Activated CD8-positive, alpha-beta T cell treated with anti-CD3 and anti-CD28 coated beads, Interleukin-2, amount 10 ng/mL, durations not matched to agents 7 days and 5 days (primary cell): ENCODE measurements around the gene HSPA12A. TPM values are rescaled to one million over a fixed set of nuclear protein-coding genes. Genes with fewer than 3 reads are reported as not detected.

Experiments used
- ATAC-seq: fragments of 150-1000 bp; cut with Tn5 transposase; one replicate; pipeline ENCODE4 v1.10.0; 2021; ENCODE audit warnings: moderate library complexity
- CTCF ChIA-PET: fragments of 350-600 bp; sonication (Branson Sonifier 250); formaldehyde crosslinking; loops from one replicate; lab custom pipeline; 2021; ENCODE audit warnings: antibody characterized with exemption; lab: Charles Lee
- POLR2A ChIA-PET: fragments of 350-600 bp; sonication (Branson Sonifier 250); formaldehyde crosslinking; loops from one replicate; lab custom pipeline; 2021; ENCODE audit warnings: antibody characterized with exemption; lab: Charles Lee
- DNase-seq: peaks from one replicate; pipeline ENCODE4 v3.0.0-alpha.2; 2020
- H3K27ac Mint-ChIP-seq: one replicate; pipeline ENCODE4 v1.8.0; 2021; ENCODE audit warnings: mild to moderate bottlenecking, mixed read lengths
- H3K27me3 Mint-ChIP-seq: one replicate; pipeline ENCODE4 v1.8.0; 2021; ENCODE audit warnings: low read depth, mixed read lengths
- H3K36me3 Mint-ChIP-seq: one replicate; pipeline ENCODE4 v1.8.0; 2021; ENCODE audit warnings: low read depth, mixed read lengths
- H3K4me1 Mint-ChIP-seq: one replicate; pipeline ENCODE4 v1.8.0; 2021; ENCODE audit warnings: low read depth, mixed read lengths
- H3K4me3 Mint-ChIP-seq: one replicate; pipeline ENCODE4 v1.8.0; 2021; ENCODE audit warnings: mild to moderate bottlenecking, mixed read lengths
- H3K9me3 Mint-ChIP-seq: one replicate; pipeline ENCODE4 v1.8.0; 2022; ENCODE audit warnings: mixed read lengths; ENCODE audit not compliant: insufficient read depth
- total RNA-seq, 2 experiments: library from RNA; stranded (reverse); gene quantifications; one replicate each; pipeline ENCODE4 v1.2.3, GENCODE V29; 2021

The HSPA12A gene
- total RNA-seq, 2 experiments from 2014 or later = not detected

DNA sequence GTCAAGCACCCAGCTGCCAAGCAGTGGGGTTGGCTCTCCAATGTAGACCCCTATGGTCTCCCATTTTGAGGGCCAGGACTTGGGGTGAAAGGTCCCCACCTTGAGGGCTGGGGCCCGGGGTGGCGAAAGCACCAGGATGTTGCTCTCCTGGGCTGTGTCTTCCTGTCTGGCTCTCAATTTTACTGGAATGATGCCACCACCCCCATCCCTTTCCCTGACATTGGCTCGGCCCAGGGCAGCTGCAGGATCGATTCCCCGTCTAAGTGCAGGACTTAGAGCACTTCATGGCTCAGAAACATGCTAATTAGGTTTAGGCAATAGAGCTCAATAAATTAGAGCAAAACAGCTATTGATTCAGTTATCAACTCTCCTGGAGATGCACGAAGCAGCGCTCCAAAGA is 27.0 kb upstream of the HSPA12A start:
- H3K9me3 Mint-ChIP-seq = no peaks in the 10 kb centered on the region
- peaks cover 19% of the 10 kb centered on the region for H3K27me3 Mint-ChIP-seq
- POLR2A ChIA-PET = no interaction called here
- H3K4me1 Mint-ChIP-seq = no peaks in the 10 kb centered on the region
- ATAC-seq = no peak
- CTCF ChIA-PET = interaction anchor here (1.6 kb wide), 1 partner anchor 19 kb away, joined by 4 read pairs; no protein-coding TSS in a partner anchor
- no peak for DNase-seq
- no peak overlapping the region for H3K4me3 Mint-ChIP-seq
- H3K27ac Mint-ChIP-seq = no peak overlapping the region
- no peaks in the 10 kb centered on the region for H3K36me3 Mint-ChIP-seq

DNA sequence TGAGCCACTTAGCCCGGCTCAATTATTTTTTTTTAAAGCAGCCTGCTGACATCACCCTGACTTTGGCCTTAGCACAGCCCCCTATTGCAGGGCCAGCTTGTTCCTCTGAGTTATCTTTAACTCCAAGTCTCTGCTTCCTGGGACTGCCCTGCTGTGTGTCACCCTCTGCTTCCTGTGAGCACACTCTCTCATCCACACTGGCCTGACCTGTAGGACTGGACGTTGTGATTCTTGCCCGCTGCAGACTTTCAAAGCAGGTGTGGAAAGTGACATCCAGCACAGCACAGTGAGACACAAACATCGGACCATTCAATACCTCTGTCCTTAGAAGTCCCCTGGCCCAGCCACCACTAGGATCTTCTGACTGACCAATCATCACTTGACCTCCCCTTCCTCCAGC is 26.4 kb upstream of the HSPA12A start:
- CTCF ChIA-PET = interaction anchor here (1.6 kb wide), 1 partner anchor 20 kb away, joined by 4 read pairs; no protein-coding TSS in a partner anchor
- ATAC-seq (no peak), DNase-seq (no peak)
- POLR2A ChIA-PET = no interaction called here
- peaks cover 19% of the 10 kb centered on the region for H3K27me3 Mint-ChIP-seq
- no peaks in the 10 kb centered on the region for H3K36me3 Mint-ChIP-seq
- no peak overlapping the region for H3K4me3 Mint-ChIP-seq
- no peaks in the 10 kb centered on the region for H3K4me1 Mint-ChIP-seq
- no peak overlapping the region for H3K27ac Mint-ChIP-seq
- no peaks in the 10 kb centered on the region for H3K9me3 Mint-ChIP-seq

DNA sequence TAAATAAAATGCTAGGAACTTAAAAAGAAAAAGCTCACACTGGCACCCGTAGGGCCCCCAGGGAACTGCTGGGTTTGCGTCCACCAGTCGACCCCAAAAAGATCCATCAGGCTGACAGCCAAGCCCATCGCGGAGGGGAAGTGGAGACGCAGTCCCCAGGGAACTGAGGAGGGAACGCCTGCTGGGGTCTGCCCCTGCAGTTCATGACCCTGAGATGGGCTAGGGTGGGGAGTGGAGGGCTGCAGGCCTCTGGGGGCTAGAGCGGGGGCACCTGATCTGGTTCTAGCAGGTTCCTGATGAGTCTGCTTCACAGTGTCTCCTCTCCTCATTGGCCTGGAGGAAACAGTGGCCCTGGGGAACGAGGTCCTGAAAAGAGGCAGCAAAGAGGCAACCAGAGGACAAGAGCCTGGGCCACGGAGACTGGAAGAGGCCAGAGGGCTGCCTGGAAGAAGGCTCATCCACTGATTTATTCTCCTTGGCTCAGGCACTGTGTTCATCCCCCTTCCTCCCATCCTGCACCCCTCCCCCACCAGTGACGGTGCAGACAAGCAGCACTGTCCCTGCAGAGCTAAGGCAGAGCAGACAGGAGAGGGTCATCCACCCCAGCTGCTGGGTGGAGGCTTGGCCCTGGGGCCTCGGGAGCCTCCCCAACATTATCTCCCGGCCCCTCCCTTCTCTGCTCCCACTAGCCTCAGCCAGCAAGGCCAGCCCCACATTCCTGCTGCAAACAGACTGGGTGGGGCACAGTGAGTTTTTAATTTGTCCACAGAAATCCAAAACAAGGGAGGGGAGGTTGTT is 24.7 kb upstream of the HSPA12A start:
- no peak for DNase-seq
- H3K4me3 Mint-ChIP-seq = no peak overlapping the region
- H3K4me1 Mint-ChIP-seq = no peaks in the 10 kb centered on the region
- no peak for ATAC-seq
- no peaks in the 10 kb centered on the region for H3K36me3 Mint-ChIP-seq
- ChIA-PET POLR2A (no interaction called here), CTCF (interaction anchor here (1.4 kb wide), 1 partner anchor 21 kb away, joined by 8 read pairs; no protein-coding TSS in a partner anchor)
- peaks cover 27% of the 10 kb centered on the region for H3K27me3 Mint-ChIP-seq
- no peaks in the 10 kb centered on the region for H3K9me3 Mint-ChIP-seq
- H3K27ac Mint-ChIP-seq = no peak overlapping the region

DNA sequence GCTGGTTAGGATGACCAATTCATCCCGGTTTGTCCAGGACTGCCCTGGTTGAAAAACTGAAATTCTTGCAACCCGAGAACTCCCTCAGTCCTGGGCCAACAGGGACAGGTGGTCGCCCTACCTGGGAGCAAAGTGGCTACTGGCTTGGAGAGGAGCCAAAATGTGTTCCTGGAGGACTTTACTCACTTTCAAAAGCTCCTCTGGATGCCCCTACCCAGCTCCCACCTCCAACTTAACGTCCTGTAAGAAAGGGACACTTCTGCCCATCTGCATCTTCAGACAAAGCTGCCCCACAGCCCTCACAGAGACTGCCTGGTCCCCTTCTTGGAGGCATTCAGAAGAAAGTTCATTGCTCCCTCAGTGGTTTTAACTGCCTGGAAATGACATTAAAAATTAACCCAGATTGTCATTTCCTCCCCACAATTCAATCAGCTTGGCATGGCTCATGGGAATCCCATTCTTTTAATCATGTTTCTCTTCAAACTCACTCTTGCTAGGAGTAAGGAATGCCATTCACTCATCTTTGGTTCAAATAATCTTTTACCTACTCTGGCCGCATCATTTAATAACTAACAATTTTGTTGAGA is 24.0 kb upstream of the HSPA12A start:
- H3K36me3 Mint-ChIP-seq = no peaks in the 10 kb centered on the region
- DNase-seq = no peak
- no peaks in the 10 kb centered on the region for H3K9me3 Mint-ChIP-seq
- H3K4me1 Mint-ChIP-seq = no peaks in the 10 kb centered on the region
- POLR2A ChIA-PET = no interaction called here
- CTCF ChIA-PET = interaction anchor here (1.4 to 1.6 kb wide), 2 partner anchors 22 to 84 kb away, joined by 5 to 8 read pairs; no protein-coding TSS in a partner anchor
- H3K27me3 Mint-ChIP-seq = peaks cover 27% of the 10 kb centered on the region
- ATAC-seq = no peak
- no peak overlapping the region for H3K27ac Mint-ChIP-seq
- H3K4me3 Mint-ChIP-seq = no peak overlapping the region

DNA sequence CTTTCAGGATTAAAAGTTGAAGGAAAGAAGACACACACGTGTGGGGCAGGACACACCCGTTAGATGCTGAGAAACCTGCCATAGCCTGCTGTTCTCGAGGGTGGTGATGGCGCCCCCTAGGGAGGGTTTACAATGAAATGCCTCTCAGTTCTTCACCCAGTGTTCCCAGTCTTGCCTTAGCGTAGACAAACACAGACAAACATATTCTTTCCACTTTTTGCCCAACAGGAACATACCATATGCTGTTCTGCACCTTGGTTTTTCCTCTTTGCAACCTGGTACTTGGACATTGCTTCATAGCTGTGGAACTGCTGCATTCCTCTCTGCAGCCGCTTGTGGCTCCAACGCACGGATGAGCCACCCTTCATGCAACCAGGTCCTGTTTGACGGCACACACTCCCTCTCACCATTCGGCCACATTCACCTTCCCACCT is 23.3 kb upstream of the HSPA12A start:
- POLR2A ChIA-PET = no interaction called here
- no peak overlapping the region for H3K4me3 Mint-ChIP-seq
- DNase-seq (peak; percentile 57), ATAC-seq (no peak)
- no peaks in the 10 kb centered on the region for H3K4me1 Mint-ChIP-seq
- CTCF ChIA-PET = interaction anchor here (1.4 to 1.6 kb wide), 2 partner anchors 23 to 84 kb away, joined by 5 to 8 read pairs; no protein-coding TSS in a partner anchor
- H3K27ac Mint-ChIP-seq = no peak overlapping the region
- no peaks in the 10 kb centered on the region for H3K9me3 Mint-ChIP-seq
- H3K27me3 Mint-ChIP-seq = peaks cover 27% of the 10 kb centered on the region
- H3K36me3 Mint-ChIP-seq = no peaks in the 10 kb centered on the region

DNA sequence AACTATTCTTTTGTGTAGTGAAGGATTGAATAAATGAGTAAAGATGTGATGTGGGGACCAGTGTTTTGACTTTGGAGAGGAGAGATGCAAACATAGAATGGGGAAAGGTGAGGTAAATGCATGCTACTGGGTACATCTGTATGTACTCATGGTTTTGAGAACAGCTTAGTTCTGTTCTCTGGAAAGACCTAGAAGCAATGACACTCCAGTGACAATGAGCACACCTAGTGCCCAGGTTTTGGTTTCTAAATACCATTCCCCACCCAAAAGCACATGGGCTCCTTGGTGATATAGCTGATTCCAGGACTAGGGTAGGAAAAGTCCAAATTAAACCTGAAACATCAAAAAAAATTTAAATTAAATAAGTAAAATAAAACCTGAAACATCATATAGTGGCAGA is 22.6 kb upstream of the HSPA12A start:
- no peak for ATAC-seq
- CTCF ChIA-PET = interaction anchor here (1.6 kb wide), 1 partner anchor 83 kb away, joined by 5 read pairs; no protein-coding TSS in a partner anchor

DNA sequence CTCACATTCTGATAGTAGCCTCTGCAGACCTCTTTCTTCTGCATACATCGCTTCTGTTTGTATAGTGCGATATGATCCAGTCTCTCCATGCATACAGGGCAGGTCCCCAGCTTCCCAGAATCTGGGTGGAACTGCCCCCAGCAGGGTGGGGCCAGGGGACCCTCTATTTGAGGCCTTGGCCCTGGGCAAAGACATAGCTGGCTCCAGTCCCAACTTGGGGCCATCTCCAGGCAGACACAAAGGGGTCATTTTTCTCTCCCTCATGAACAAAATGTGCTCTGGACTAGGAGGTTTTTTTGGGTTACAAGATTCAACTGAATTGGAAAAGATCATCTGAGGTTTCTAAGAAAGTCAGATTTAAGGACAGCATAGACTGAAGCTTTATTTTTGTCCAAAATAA is 21.1 kb upstream of the HSPA12A start:
- Mint-ChIP-seq H3K27me3 (peaks cover 19% of the 10 kb centered on the region), H3K27ac (no peak overlapping the region), H3K4me1 (no peaks in the 10 kb centered on the region), H3K36me3 (no peaks in the 10 kb centered on the region), H3K9me3 (no peaks in the 10 kb centered on the region), H3K4me3 (no peak overlapping the region)
- ChIA-PET POLR2A (no interaction called here), CTCF (no interaction called here)
- no peak for DNase-seq
- ATAC-seq = no peak

More for the DNA sequence above, 22.6 kb upstream of the HSPA12A start:
- Mint-ChIP-seq H3K27ac (no peak overlapping the region), H3K4me3 (no peak overlapping the region), H3K9me3 (no peaks in the 10 kb centered on the region), H3K27me3 (peaks cover 24% of the 10 kb centered on the region), H3K36me3 (no peaks in the 10 kb centered on the region), H3K4me1 (no peaks in the 10 kb centered on the region)
- DNase-seq = no peak
- POLR2A ChIA-PET = no interaction called here

DNA sequence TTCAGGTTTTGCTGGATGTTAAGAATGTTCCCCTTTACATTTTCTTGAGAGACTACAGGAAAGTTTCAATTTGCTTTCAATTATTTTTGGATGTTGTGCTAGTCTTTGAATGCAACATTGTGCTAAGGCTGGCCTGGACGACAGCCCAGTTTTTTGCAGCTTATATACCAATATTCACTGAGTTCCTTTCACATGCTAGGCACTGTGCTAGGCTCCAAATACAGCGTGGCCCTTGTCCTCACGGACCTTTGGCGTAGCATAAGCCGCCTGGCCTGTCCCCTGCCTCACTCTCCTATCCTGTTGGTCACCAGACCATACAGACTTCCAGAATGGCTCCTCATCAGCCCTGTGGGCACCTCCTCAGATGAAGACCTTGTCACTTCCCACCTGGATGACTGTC is 19.5 kb upstream of the HSPA12A start:
- H3K9me3 Mint-ChIP-seq = no peaks in the 10 kb centered on the region
- no peak for ATAC-seq
- H3K4me3 Mint-ChIP-seq = no peak overlapping the region
- H3K36me3 Mint-ChIP-seq = no peaks in the 10 kb centered on the region
- ChIA-PET POLR2A (no interaction called here), CTCF (interaction anchor here (0.7 kb wide), 1 partner anchor 134 kb away, joined by 4 read pairs; no protein-coding TSS in a partner anchor)
- peaks cover 21% of the 10 kb centered on the region for H3K27me3 Mint-ChIP-seq
- no peaks in the 10 kb centered on the region for H3K4me1 Mint-ChIP-seq
- no peak for DNase-seq
- no peak overlapping the region for H3K27ac Mint-ChIP-seq

DNA sequence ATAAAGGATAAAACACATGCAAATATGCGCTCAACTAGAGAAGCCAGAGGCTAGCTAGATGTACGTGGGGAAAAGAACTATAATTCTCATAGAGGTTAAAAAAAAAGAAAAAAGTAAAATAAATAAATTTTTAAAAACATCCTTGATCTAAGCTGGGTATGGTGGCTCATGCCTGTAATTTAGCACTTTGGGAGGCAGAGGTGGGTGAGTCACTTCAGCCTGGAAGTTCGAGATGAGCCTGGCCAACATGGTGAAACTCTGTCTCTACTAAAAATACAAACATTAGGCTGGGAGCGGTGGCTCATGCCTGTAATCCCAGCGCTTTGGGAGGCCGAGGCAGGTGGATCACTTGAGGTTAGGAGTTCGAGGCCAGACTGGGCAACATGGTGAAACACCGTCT is 18.6 kb upstream of the HSPA12A start:
- ATAC-seq = no peak
- peaks cover 22% of the 10 kb centered on the region for H3K27me3 Mint-ChIP-seq
- H3K4me1 Mint-ChIP-seq = no peaks in the 10 kb centered on the region
- no peaks in the 10 kb centered on the region for H3K36me3 Mint-ChIP-seq
- H3K27ac Mint-ChIP-seq = no peak overlapping the region
- H3K4me3 Mint-ChIP-seq = no peak overlapping the region
- DNase-seq = no peak
- CTCF ChIA-PET = interaction anchor here (1.3 kb wide), 1 partner anchor 36 kb away, joined by 3 read pairs; no protein-coding TSS in a partner anchor
- no peaks in the 10 kb centered on the region for H3K9me3 Mint-ChIP-seq
- POLR2A ChIA-PET = interaction anchor here (0.6 kb wide), 1 partner anchor 824 kb away, joined by 3 read pairs; no protein-coding TSS in a partner anchor

DNA sequence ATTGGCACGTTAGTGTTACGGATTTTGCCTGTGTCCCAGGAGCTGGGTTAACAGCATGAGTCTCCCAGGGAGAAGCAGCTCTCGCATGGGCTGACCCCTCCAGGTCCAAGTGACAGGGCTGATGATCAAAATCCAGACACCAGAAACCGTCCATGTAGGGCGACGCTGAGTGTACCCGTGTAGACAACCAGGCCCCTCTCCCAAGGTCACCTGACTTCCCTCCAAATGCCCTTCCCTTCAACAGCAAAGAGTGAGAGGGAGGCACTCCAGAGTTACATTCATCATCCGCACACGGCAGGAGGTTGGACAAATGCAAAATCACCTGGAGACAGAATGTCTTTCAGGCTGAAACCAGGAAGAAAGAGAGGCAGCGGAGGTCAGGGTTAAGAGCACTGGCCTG is 14.9 kb upstream of the HSPA12A start:
- CTCF ChIA-PET = no interaction called here
- Mint-ChIP-seq H3K27ac (no peak overlapping the region), H3K4me3 (no peak overlapping the region), H3K9me3 (no peaks in the 10 kb centered on the region), H3K4me1 (no peaks in the 10 kb centered on the region), H3K36me3 (no peaks in the 10 kb centered on the region), H3K27me3 (peaks cover 9% of the 10 kb centered on the region)
- ATAC-seq (no peak), DNase-seq (no peak)
- POLR2A ChIA-PET = no interaction called here

DNA sequence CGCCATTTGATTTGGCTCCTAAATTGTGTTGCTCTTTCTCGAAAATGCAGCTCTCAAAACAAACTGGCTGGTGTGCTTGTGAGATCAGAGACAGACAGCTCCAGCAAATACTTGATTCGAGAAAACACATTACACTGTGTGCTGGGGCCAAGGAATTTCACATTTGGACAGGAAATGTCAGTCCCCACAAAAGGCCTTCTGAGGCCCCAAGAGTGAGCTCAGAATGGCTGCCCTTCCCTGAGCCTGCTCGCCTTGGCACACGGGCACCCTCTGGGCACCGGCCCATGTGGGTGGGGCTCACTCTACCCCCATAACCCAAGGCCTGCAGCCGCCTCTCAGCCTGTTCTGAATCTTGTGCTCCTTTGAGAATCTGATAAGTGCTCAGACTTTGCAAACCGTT is 13.9 kb upstream of the HSPA12A start:
- Mint-ChIP-seq H3K27ac (no peak overlapping the region), H3K4me1 (no peaks in the 10 kb centered on the region), H3K9me3 (no peaks in the 10 kb centered on the region), H3K36me3 (no peaks in the 10 kb centered on the region), H3K4me3 (no peak overlapping the region), H3K27me3 (peaks cover 13% of the 10 kb centered on the region)
- POLR2A ChIA-PET = no interaction called here
- DNase-seq = no peak
- ATAC-seq = no peak
- CTCF ChIA-PET = no interaction called here

DNA sequence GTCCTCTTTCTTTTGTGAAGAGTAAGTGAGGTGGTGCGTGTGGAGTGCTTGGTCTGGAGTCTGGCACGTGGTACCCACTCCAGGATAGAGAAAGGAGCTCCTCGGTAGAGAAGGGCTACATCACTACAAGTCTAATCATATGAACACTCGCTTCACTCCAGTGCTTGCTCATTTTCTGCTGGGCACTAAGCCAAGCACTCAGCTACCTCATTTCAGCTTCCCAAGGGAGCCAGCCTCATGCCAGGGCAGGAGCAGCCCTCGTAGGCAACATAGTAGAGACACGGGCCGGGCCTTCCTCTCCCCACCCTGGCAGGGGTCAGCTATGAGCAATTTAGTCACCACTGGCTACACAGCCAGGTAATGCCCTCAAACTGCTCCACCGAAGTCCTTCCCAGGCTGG is 11.4 kb upstream of the HSPA12A start:
- Mint-ChIP-seq H3K27me3 (peaks cover 21% of the 10 kb centered on the region), H3K9me3 (no peaks in the 10 kb centered on the region), H3K36me3 (no peaks in the 10 kb centered on the region), H3K4me1 (no peaks in the 10 kb centered on the region), H3K27ac (no peak overlapping the region), H3K4me3 (no peak overlapping the region)
- CTCF ChIA-PET = no interaction called here
- ATAC-seq (no peak), DNase-seq (no peak)
- POLR2A ChIA-PET = no interaction called here
